Activated CD4-positive, alpha-beta memory T cell treated with anti-CD3 and anti-CD28 coated beads, Interleukin-2, amount 10 ng/mL, durations not matched to agents 7 days and 5 days (primary cell): ENCODE results near the gene NOL4L. TPM values are rescaled to one million over a fixed set of nuclear protein-coding genes. Genes with fewer than 3 reads are reported as not detected.

Experiments
- CTCF ChIA-PET: fragments of 350-600 bp; sonication (Branson Sonifier 250); formaldehyde crosslinking; loops from one replicate; lab custom pipeline; 2021; ENCODE audit warnings: antibody characterized with exemption, inconsistent platforms; lab: Charles Lee
- POLR2A ChIA-PET: fragments of 350-600 bp; sonication (Branson Sonifier 250); formaldehyde crosslinking; loops from one replicate; lab custom pipeline; 2021; ENCODE audit warnings: antibody characterized with exemption; lab: Charles Lee
- DNase-seq: peaks from one replicate; pipeline ENCODE4 v3.0.0-alpha.2; 2020
- H3K27ac Mint-ChIP-seq: one replicate; pipeline ENCODE4 v1.8.0; 2021; ENCODE audit warnings: mild to moderate bottlenecking, mixed read lengths
- H3K27me3 Mint-ChIP-seq: one replicate; pipeline ENCODE4 v1.8.0; 2021; ENCODE audit warnings: mixed read lengths
- H3K36me3 Mint-ChIP-seq: one replicate; pipeline ENCODE4 v1.8.0; 2021; ENCODE audit warnings: low read depth, mixed read lengths
- H3K4me1 Mint-ChIP-seq: one replicate; pipeline ENCODE4 v1.8.0; 2021; ENCODE audit warnings: mixed read lengths
- H3K4me3 Mint-ChIP-seq: one replicate; pipeline ENCODE4 v1.8.0; 2021; ENCODE audit warnings: mild to moderate bottlenecking, mixed read lengths
- H3K9me3 Mint-ChIP-seq: one replicate; pipeline ENCODE4 v1.8.0; 2021; ENCODE audit warnings: mixed read lengths
- total RNA-seq, 2 experiments: library from RNA; stranded (reverse); gene quantifications; one replicate each; pipeline ENCODE4 v1.2.3, GENCODE V29; 2021

The NOL4L gene
- total RNA-seq, 2 experiments from 2014 or later = 17.1 to 19.1 TPM

GRCh38 chr20:32460683-32461320 lies 124.3 kb downstream of the NOL4L start:
- H3K27me3 Mint-ChIP-seq = no peaks in the 10 kb centered on the region
- CTCF ChIA-PET = no interaction called here
- no peaks in the 10 kb centered on the region for H3K36me3 Mint-ChIP-seq
- no peaks in the 10 kb centered on the region for H3K9me3 Mint-ChIP-seq
- POLR2A ChIA-PET = no interaction called here
- no peak for DNase-seq
- H3K4me1 Mint-ChIP-seq = no peaks in the 10 kb centered on the region
- no peak overlapping the region for H3K27ac Mint-ChIP-seq
- H3K4me3 Mint-ChIP-seq = no peak overlapping the region

- Mint-ChIP-seq H3K27ac (no peak overlapping the region), H3K36me3 (no peaks in the 10 kb centered on the region), H3K4me1 (no peaks in the 10 kb centered on the region), H3K27me3 (no peaks in the 10 kb centered on the region), H3K4me3 (no peak overlapping the region), H3K9me3 (no peaks in the 10 kb centered on the region)
- POLR2A ChIA-PET = no interaction called here
- CTCF ChIA-PET = no interaction called here
- no peak for DNase-seq
These were observed 124.9 kb downstream of the NOL4L start for GRCh38 chr20:32460231-32460630.

DNA sequence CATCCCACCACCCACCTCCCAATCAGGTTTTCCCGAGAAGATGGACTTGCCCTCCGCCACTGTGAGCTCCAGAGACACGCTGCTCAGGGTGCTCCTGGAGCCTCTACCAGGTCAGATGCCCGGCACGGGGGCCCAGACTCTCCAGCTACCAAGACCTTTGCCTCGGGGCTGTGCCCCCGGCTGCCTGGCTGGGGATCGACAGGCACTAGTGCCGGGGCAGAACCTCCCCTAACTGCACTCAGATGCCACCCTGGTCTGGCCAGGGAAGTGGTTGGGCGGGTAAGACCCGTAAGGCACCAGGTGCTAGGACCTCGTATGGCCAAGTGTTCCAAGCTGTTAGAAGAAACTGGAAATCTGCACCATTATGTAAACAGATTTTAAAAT lies 126.3 kb downstream of the NOL4L start:
- H3K4me1 Mint-ChIP-seq = no peaks in the 10 kb centered on the region
- H3K36me3 Mint-ChIP-seq = no peaks in the 10 kb centered on the region
- H3K27me3 Mint-ChIP-seq = no peaks in the 10 kb centered on the region
- DNase-seq = no peak
- no peak overlapping the region for H3K4me3 Mint-ChIP-seq
- ChIA-PET POLR2A (no interaction called here), CTCF (no interaction called here)
- H3K9me3 Mint-ChIP-seq = no peaks in the 10 kb centered on the region
- H3K27ac Mint-ChIP-seq = no peak overlapping the region

GRCh38 chr20:32458061-32458836 lies 126.9 kb downstream of the NOL4L start:
- Mint-ChIP-seq H3K27ac (no peak overlapping the region), H3K9me3 (no peaks in the 10 kb centered on the region), H3K36me3 (no peaks in the 10 kb centered on the region), H3K4me1 (no peaks in the 10 kb centered on the region), H3K27me3 (no peaks in the 10 kb centered on the region), H3K4me3 (no peak overlapping the region)
- POLR2A ChIA-PET = no interaction called here
- CTCF ChIA-PET = no interaction called here
- DNase-seq = no peak

GRCh38 chr20:32457479-32457986 lies 127.6 kb downstream of the NOL4L start:
- Mint-ChIP-seq H3K4me3 (no peak overlapping the region), H3K9me3 (no peaks in the 10 kb centered on the region), H3K36me3 (no peaks in the 10 kb centered on the region), H3K27ac (no peak overlapping the region), H3K4me1 (no peaks in the 10 kb centered on the region), H3K27me3 (no peaks in the 10 kb centered on the region)
- DNase-seq = no peak
- ChIA-PET POLR2A (no interaction called here), CTCF (no interaction called here)

DNA sequence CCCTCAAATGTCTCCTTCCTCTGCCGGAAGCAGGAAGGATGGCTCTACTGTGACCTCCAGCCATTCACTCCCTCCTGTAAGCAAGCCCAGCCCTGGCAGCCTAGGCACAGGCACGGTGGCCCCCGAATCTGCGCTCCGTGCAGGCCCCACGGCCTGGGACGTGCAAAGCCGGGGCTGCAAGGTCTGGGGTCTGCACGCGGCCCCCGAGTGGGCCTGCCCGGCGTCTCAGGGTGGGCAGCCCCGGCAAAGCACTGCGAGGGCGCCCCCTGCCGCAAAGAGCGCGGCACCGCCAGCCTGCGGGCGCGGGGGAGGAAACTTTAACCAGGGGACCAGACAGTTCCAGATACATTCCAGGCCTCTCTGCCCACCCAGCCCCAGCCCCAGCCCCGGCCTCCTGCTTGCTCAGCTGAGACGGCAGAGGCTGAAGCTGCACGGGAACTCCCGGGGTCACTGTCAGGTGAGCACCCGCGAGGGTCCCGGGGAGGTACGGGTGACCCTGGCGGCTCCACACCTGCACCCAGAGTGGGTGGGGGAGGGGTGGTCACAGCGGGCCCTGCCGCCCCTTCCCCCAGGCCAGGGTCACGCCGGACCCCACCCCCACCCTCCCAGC lies 128.2 kb downstream of the NOL4L start:
- CTCF ChIA-PET = interaction anchor here (0.7 kb wide), 1 partner anchor 29 kb away, joined by 3 read pairs; no protein-coding TSS in a partner anchor
- H3K36me3 Mint-ChIP-seq = no peaks in the 10 kb centered on the region
- no peaks in the 10 kb centered on the region for H3K27me3 Mint-ChIP-seq
- H3K27ac Mint-ChIP-seq = no peak overlapping the region
- no peaks in the 10 kb centered on the region for H3K9me3 Mint-ChIP-seq
- no peak for DNase-seq
- no peak overlapping the region for H3K4me3 Mint-ChIP-seq
- POLR2A ChIA-PET = no interaction called here
- no peaks in the 10 kb centered on the region for H3K4me1 Mint-ChIP-seq

GRCh38 chr20:32455901-32456701 lies 129.0 kb downstream of the NOL4L start:
- POLR2A ChIA-PET = interaction anchor here (1.1 kb wide), 1 partner anchor 11 kb away, joined by 3 read pairs; no protein-coding TSS in a partner anchor
- H3K9me3 Mint-ChIP-seq = no peaks in the 10 kb centered on the region
- H3K27me3 Mint-ChIP-seq = no peaks in the 10 kb centered on the region
- CTCF ChIA-PET = interaction anchor here (0.7 kb wide), 1 partner anchor 28 kb away, joined by 3 read pairs; no protein-coding TSS in a partner anchor
- no peak for DNase-seq
- no peak overlapping the region for H3K4me3 Mint-ChIP-seq
- no peaks in the 10 kb centered on the region for H3K4me1 Mint-ChIP-seq
- H3K36me3 Mint-ChIP-seq = no peaks in the 10 kb centered on the region
- no peak overlapping the region for H3K27ac Mint-ChIP-seq

- no peak for DNase-seq
- H3K36me3 Mint-ChIP-seq = no peaks in the 10 kb centered on the region
- POLR2A ChIA-PET = interaction anchor here (1.1 kb wide), 1 partner anchor 12 kb away, joined by 3 read pairs; no protein-coding TSS in a partner anchor
- no peaks in the 10 kb centered on the region for H3K27me3 Mint-ChIP-seq
- CTCF ChIA-PET = no interaction called here
- no peaks in the 10 kb centered on the region for H3K4me1 Mint-ChIP-seq
- no peaks in the 10 kb centered on the region for H3K9me3 Mint-ChIP-seq
- no peak overlapping the region for H3K4me3 Mint-ChIP-seq
- no peak overlapping the region for H3K27ac Mint-ChIP-seq
These were observed 129.8 kb downstream of the NOL4L start for GRCh38 chr20:32455171-32455900.

DNA sequence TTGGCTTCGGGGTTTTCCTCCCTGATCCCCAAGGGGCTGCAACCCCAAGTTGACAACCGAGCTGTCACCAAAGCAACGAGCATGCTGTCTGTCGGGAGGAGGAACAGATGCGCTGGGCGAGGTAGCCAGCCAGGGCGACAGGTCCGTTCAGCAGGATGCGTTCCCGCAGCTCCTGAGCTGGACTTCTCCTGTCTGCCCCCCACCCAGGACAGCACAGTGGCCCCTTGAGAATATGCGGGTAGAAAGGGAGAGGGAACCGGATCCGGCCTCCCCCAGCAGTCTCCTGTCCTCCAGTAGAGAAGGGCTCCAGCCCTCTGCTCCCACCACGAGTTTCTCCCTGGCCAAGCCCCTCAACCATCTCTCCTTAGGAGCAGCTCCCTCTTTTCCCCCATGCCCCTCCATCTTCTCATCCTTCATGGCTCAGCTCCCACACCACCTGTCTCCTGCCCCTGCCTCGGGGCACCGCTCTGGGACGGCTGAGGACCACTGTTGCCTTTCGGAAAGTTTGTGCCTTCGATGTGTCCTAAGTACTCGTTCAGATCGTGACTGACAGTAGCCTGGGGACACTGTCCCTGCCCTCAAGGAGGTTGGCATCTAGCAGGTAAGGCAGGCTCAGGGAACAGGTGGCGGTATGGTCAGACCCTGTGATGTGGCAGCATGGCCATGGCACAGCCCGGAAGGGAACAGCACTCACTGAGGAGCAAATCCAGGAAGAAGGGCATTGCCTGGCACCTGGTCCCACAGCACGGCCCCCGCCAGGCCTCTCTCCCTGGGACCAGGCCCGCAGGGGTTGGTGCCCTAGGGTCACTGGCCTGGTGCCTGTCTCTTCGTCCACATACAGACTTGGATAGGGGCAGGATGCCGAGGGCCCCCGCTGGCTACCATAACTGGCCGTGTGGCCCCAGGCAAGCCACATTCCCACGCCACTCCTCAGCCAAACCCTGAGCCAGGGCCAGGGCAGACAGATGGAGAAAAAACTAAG lies 130.7 kb downstream of the NOL4L start:
- Mint-ChIP-seq H3K4me1 (no peaks in the 10 kb centered on the region), H3K4me3 (no peak overlapping the region), H3K36me3 (no peaks in the 10 kb centered on the region), H3K27ac (no peak overlapping the region), H3K27me3 (no peaks in the 10 kb centered on the region), H3K9me3 (no peaks in the 10 kb centered on the region)
- DNase-seq = no peak
- ChIA-PET CTCF (no interaction called here), POLR2A (interaction anchor here (1.1 kb wide), 1 partner anchor 13 kb away, joined by 3 read pairs; no protein-coding TSS in a partner anchor)

DNA sequence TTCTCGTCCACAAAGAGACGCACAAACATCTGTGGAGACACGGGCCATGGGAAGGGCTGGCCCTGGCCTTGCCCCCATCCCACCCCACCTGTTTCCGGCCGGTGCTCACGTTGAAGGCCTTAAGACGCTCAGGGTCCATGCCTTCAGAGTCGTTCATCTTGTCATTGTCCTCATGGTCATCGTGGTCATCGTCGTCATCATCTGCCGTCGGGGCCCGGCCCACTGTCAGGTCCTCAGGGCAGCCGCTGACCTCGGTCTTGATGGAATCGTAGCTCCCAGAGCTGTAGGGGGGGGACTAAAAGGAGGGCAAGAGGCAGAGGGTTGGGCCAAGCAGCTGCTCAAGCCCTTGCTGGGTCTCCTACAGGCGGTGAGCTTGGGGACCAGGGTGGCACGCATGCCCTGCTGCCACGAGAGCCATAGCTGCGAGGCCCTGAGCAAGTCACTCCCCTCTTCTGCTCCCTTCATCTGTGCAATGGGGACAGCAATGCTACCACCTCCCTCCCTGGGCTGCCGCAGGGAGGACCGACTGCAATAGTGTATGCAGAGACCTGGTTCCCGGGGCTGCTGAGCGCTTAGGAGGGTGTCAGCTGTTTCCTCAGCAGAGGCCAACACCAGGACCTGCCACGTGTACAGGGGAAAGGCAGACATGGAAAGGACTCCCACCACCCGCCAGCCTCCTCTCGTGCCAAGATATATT lies 131.5 kb downstream of the NOL4L start:
- H3K27me3 Mint-ChIP-seq = no peaks in the 10 kb centered on the region
- H3K9me3 Mint-ChIP-seq = no peaks in the 10 kb centered on the region
- H3K4me3 Mint-ChIP-seq = no peak overlapping the region
- ChIA-PET CTCF (no interaction called here), POLR2A (no interaction called here)
- no peak overlapping the region for H3K27ac Mint-ChIP-seq
- no peaks in the 10 kb centered on the region for H3K36me3 Mint-ChIP-seq
- H3K4me1 Mint-ChIP-seq = no peaks in the 10 kb centered on the region
- no peak for DNase-seq
